Measurements from ENCODE around the gene SYTL3. TPM values are rescaled to one million over a fixed set of nuclear protein-coding genes. Genes with fewer than 3 reads are reported as not detected.
"Not testable (repeated sequence)": the region's sequence is repeated elsewhere in the genome, so short reads cannot be mapped to it uniquely, and the experiment has no call there.

The SYTL3 gene
- total RNA-seq, 1 experiment from 2014 or later = 6.2 TPM

DNA sequence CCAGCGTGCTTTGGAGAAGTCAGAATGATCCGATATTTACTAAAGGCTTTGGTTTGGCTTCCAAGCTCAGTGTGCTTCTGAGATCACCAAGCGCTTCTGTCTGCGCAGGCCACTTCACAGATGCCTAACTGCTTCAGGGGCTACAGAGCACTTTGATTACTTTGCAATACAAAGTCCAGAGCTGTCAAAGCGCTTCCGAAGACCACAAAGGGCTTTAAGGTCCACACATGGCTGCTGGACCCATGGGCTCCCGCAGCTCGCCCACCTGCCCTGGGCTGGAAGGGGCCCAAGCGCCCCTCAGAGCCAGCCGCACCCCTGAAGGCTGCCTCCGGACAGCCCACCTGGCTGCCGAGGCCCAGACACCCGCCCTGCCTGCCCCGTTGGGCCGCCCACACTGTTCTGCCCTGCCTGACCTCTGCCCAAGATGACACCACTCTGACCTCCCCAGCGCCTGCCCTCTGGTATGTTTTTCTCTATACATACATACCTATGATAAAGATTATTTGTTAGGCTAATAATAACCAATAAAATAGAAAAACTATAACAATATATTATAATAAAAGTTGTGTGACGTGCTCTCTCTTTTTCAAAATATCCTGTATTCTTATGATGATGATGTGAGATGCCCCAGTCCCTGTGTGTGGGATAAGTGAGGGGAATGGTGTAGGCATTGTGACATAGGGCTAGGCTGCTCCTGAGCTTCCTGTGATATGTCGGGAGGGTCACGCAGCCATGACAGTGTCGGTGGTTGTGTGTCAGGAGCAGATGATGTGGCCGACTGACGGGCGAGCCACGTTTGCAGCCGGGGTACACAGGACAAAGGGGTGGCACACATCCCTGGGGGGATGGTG, 27.9 kb upstream of the SYTL3 start:
- no peak for DNase-seq (ENCODE audit: low read depth)

DNA sequence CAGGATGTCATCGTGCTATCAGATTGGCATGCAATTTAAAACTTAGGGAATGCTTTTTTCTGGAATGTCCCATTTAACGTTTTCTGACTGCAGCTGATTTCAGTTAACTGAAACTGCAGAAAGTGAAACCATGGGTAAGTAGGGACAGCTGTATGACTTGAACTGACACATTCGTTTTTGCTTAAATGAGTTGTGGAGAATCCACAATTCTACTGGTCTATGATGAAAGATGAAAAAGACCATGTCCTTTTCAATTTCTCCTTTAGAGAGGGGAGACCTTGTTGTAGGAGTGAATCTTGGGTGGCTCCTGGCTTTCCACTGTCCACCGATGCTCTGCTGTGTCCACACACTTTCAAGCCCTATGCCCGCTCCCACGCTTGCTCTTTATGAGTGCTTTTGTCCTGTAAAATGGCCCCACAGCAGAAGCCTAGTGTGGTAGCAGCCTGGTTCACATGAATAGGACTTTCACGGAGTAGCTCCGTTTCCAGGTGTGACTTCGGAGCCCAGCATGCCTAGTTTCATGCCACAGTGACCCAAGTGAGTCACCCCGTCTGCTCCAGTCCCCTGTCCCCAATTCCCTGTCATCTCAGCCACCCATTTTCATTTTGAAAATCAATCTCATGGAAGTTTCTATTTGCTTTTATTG, 27.2 kb upstream of the SYTL3 start:
- no peak for DNase-seq (ENCODE audit: low read depth)

DNA sequence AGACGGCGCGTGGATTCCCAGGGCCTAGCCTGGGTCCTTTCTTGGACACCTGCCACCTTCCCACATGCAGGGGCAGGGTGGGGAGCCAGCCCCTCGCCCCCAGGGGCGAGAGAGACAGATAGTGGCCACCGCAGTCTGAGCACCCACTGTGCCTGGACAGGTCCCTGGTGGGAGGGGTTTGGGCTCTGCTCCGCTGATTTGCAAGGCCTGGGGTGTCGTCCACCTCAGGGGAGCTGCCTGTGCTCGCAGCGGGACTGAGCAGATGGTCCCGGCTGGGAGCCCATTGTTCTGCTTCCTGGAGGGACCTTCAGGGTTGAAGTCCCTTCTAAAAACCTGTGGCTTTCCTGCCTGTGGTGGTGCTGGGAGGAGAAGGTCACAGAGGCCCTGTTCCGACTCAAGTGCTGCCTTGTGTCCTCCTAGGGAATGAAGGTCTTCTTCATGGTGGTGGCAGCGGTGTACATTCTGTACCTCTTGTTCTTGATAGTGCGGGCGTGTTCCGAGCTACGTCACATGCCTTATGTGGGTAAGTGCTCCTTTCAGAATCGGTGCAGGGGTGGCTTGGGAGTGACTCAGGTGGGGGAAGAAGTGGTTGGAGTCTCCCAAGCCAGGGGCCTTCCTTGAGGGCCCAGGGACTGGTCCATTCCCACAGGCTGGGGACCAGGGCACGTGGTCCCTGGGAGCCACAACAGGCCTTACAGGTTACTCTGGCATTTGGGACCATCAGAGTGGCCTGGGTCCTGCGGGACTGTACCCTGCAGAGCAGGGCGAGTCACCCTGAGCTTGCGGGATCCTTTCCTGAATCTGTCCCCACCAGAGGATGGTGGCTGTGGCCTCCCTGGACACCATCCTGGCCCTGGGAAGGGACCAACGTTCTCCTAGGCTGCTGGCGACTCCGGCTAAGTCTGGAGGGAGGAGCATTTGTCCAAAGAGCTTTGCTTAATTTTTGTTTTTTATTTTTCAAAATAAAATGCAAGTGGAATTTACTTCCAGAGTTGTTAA, 24.9 kb upstream of the SYTL3 start:
- DNase-seq (ENCODE audit: low read depth) = no peak

DNA sequence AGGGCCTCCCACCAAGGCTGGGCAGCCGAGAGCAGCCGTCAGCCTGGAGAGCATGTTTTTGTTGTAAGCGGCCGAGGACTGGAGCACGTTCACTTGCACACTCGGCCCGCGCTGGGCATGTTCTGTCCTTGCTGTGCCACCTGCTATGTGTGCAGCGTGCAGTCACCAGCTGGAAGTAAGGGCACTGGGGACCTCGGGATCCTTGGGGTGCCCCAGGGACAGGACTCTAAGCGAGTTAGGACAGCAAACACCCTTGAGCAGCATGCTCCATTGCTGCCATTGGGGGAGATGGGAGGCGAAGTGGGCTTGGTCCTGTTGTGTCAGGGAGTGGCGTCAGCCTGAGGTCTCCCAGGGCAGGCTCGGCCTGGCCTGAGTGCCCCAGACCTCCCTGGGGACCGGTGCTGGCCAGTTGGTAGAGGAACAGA, 24.0 kb upstream of the SYTL3 start:
- DNase-seq (ENCODE audit: low read depth) = no peak

DNA sequence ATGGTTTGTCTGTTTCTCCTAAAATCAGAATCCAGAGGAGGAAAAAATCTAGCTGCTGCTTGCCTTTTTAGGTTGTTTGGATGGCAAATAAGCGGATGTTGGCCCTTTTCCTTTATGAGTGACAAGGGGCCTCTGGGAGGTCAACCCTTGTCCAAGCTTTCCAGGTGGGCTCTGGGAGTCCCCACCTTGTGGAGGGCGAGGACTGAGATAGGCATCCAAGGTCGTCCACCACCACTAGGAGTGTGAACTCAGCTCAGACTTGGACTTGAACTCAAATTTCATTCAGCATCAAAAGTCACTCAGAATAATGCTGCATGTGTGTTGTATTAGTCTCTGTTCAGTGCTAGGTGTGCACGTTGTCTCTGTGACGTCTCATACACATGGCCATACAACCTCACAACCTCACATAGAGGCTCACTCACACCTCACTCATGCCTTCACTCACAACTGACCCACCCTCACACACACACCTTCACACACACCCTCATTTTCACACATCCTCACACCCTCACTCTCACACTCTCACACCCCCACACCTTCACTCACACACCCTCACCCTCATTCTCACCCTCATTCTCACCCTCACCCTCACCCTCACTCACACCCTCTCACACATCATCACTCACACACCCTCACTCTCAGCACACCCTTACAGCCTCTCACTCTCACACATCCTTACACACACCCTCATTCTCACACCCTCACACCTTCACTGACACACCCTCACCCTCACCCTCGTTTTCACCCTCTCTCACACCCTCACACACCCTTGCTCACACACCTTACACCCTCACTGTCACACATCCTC, 23.3 kb upstream of the SYTL3 start:
- no peak for DNase-seq (ENCODE audit: low read depth)

DNA sequence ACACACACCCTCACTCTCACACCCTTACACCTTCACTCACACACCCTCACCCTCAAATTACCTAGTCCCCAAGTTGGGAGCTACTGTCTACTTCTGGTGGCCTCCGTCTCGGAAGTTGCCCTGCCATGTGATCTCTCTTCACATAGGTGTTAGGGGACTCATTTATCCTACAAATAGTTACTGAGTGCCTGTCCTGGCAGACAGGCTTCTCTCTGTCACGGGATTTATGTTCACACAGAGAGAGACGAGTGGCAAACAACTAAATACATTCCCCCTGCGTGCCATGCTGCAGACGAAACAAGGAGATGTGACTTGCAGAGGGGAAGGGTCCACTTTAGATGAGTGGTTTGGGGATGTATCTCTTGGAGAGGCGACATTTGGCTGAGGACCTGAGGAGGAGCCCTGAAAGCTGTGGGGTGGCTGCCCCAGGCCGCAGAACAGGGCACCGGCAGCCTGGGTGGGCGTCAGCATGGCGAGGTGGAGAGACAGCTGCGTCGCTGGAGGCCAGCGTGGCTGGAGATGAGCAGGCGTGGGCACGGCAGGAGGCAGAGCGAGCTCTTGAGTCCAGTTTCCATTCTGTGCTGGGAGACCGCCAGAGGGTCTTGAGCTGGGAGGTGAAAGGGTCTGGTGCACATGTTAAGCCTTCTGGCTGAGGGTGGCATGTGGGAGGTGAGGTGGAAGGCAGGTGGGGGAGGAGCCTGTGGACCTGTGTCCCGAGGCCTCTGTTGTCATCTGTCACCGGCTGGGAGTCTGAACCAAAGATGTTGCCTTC, 22.5 kb upstream of the SYTL3 start:
- DNase-seq (ENCODE audit: low read depth) = no peak

DNA sequence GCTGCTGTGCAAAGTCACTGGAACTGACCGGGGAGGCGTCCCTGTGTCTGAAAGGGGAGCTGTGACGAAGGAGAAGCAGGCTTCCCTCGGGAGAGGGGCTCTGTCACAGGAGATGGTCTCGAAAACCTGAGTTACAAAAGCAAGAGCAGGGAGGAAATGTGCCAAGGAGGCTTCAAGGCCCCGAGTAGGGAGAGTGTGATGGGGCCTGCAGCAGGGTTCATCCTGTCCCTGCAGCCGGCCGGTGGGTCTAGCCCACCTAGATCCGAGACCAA, 22.0 kb upstream of the SYTL3 start:
- DNase-seq (ENCODE audit: low read depth) = no peak

DNA sequence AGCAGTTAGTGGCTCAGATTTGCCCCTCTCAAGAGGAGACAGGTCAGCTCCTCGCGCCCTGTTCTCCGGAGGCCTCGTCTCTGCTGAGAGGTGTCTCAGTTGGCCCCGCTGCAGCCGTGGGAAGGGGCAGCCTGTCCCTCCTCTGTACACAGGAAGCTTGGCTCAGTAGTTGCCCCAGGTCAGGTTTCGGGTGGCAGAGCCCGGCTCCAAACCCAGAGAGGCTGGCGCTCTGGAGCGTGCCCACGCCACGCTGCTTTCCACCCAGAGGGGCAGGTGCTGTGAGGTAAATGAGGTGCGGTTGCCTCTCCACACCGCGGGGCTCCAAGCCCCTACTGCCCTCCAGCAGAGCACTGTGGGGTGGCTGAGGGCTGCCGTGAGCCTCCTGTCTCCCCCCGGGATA, 21.3 kb upstream of the SYTL3 start:
- no peak for DNase-seq (ENCODE audit: low read depth)

DNA sequence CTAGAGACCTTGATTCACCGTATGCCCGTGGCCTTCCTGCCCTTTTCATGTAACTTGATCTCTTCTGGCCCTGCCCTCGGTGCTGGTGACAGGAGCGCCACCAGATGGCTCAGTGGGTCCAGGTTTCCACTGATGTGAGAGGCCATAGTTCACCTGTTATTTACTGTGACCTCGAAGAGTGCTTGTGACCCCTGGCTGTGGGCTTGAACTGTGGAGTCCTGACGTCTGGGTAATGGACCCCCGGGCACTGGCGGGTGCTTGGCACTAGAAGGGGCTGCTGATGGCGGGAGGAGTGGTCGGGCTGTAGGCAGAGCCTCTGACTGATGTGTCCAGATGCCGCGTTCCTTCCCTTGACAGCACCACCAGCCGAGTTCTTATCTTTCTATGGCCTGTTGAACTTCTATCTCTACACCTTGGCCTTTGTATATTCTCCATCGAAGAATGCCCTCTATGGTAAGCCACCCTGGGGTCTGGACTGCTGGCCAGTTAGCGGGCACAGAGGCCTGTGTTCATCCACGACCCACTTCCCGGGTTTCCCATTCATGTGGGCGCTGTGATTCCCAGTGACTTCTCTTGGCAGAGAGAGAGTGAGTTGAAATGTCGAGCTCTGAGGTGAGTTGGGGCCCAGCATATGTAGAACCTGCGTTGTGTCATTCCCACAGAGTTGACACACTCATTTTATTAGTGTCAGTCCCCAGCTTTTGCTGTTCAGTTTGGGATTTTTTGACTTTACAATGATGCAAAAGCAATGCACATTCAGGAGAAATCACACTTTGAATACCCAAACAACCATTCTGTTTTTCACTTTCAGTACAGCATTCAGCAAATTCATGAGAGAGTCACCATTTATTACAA, 20.3 kb upstream of the SYTL3 start:
- DNase-seq (ENCODE audit: low read depth) = no peak

DNA sequence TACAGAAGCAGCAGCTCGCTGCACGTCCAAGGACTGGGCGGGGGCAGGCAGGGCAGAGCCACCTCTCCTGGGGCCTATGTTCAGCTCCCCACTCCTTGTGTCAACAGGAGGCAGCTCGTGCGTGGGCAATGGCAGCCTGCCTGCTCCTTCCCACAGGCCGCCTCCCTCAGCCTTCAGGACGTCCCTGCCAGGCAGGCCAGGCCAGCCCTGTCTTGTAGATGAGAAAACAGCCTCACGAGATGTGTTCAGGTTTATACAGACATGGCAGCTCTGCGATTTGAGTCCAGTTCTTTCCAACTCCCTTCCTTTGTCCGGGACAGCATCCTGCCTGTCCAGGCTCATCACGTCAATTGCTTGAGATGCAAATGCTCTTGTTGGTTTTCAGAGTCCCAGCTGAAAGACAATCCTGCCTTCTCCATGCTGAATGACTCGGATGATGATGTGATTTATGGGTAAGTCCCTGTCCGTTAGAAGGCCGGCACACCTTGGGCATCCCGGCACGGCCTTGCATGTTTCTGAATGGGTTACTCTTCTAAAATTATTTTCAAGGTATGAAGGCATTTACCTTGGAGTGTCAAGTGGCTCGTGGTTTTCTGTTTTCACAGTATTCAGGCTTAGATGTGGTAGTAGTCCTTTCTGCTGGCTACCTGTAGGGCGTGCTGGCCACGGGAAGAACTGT, 18.8 kb upstream of the SYTL3 start:
- no peak for DNase-seq (ENCODE audit: low read depth)

DNA sequence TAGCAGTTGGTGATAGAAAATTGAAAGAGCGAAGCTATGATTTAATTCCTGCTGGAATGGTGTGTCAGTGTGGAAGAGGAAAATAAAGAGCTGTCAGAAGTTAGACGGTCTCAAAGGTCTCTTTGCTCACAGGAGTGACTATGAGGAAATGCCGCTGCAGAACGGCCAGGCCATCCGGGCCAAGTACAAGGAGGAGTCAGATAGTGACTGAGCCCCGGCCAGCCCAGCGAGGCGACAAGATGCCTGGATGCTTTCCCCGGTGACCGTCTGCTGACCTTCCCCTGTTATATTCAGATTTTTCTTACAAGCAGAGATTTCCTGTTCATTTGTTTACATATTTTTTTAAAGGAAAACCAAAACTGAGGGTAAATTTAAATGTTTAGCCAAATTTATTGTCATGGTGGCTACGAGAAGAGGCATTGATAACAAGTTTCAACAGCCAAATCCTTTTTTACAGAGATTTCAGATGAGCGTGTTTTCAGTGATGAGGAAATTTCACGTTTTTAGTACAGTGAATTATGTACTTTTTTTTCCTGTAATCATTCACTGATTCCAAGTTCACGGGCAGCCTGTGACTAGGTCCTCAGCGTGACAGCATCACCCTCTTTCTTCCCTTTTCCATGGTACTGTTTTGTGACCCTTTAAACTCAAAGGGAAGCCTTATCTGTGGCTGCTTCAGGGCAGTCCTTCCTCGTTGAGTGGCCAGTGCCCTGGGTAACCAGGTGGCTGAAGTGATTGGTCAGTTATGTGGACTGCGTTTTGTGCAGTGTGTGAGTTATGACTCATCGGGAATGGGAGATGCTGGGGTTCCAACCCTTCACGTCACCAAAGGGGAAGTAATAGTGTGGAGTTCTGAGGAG, 17.9 kb upstream of the SYTL3 start:
- peak; percentile 80 for DNase-seq (ENCODE audit: low read depth)

DNA sequence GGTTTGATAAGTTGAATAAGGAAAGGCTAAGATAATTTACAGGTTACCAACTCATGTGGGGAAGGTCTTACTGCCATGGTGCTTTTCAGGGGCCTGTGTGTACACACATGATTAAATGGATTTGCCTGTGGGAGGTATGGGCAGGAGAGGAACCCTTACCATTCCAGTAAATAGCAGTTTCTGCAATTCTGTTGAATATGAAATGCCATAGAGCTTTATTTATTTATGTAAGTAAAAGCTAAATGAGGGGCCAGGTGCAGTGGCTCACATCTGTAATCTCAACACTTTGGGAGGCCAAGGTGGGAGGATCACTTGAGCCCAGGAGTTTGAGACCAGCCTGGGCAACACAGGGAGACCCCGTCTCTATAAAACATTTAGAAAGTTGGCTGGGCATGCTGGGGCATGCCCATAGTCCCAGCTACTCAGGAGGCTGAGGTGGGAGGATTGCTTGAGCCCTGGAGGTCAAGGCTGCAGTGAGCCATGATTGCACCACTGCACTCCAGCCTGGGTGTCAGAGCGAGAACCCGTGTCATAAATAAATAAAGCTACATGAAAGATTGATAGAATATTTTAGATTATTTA, 17.2 kb upstream of the SYTL3 start:
- DNase-seq (ENCODE audit: low read depth) = not testable (repeated sequence)

DNA sequence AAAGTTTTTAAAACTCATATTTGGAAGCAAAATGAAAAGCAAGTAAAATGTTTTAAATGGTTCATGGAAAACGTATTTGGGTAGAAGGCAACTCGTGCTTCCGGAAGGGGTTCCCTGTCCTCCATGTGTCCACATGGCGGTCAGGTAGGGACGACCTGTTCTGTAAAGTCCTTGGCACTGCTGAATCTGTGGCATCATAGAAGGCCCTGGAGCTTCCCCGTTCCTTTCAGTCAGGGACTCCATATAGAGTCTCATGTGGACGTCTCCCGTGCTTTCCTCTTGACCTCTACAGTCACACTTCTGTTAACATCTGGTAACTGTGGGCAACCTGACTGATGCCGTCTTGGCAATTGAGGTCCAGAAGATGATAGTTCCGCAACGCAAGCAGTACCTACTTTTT, 16.7 kb upstream of the SYTL3 start:
- no peak for DNase-seq (ENCODE audit: low read depth)

DNA sequence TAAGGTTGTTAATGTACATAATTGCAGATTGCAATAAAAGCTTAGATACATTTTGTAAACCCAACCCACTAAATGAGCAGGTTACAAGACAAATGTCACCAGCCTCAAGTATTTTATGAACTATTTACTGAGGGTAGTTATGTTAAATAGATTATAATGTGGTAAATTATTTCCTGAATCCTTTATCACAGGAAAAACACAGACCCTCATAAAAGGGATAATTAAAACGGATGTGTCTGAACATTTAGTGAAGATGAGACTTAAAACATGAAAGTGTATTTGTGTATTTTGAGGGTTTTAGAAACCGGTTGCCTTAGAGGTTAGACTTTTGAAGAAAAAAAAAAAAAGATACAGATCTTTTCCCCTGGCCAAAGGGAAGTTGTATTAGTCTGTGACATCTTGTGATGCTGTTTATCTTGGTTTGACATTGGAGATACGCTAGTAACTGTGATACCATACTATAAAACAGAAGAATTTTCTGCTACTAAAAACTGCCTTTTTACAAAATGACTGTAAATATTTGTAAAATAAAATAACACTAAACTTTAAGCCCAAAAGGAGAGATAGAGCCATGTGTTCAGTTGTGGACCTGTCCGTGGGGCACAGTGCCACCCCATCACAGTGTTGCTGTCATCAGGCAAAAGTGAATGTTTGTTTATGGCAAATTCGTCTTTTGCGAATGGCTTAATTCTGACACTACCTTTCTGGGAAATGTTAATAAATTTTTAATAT, 15.0 kb upstream of the SYTL3 start:
- no peak for DNase-seq (ENCODE audit: low read depth)

DNA sequence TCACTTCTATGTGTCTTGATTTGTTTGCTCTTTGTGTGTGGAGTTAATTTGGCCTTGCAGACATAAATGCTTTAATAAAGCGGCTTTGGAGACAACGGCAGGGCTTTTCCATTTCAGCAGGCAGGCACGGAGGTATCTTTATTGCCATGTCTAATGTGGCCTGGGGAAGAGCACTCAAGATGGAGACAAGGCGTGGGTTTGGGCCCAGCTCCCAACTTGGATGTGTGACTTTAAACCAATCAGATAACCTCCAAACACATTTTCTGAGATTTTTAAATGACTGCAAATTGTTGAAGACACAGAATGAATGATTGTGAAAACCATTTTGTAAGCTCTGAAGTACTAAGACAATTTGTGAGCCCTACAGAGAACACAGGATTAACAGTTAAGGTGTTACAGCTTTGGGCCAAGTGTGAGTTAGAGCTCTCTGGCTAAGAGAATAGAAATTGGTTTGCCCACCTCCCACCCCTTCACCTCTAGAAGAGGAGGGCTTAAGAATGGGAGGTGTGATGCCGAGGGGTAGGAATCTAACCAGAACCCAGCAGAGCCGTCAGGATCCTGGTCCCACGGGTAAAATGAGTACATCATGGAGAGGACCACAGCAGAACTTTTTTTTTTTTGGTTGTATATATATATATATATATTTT, 14.3 kb upstream of the SYTL3 start:
- DNase-seq (ENCODE audit: low read depth) = no peak

DNA sequence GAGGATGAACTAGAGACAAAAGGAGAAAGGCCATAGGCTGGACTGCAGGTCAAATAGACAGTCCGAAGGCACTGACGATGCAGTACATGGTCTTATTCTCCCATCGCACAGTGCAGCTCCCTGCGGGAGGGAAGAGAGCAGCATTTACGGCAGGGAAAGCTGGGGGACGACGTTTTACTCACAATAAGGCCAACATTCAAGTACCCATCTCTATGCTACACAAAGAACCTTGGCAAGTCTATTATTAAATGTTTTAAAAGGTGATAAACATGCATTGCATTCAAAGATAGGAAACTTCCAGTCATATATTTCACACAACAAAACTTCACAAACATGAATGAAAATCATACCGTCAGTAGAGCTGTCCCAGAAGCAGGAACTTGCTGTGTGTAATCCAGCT, 13.1 kb upstream of the SYTL3 start:
- no peak for DNase-seq (ENCODE audit: low read depth)

Measured in RPMI7951 (cell line).